ENCODE results near the gene DEFB132. TPM values are rescaled to one million over a fixed set of nuclear protein-coding genes. Genes with fewer than 3 reads are reported as not detected.
A peak's percentile ranks its signal among the peaks of the same experiment; 100 is the strongest.

The DEFB132 gene
- total RNA-seq, 2 donors from 2014 or later, result not detected

DNA sequence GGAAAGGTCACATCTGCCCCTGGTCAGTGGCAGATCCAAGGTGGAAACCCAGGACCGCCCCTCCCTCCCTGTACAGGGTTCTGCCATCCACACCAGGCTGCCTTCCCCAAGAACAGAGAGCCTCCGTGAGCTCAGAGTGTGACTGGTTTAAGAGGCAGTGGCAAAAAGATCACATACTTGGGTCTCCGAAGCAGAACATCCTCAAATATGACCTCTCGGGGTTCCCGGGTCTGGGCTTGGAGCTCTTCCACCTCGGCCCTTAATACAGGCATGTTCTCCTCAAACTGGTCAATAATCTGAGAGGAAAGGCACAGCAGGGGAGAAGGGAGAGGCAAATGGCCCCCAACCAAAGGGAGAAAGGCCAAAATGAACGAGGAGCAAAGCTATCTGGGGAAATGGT, 18.3 kb downstream of the DEFB132 start:
- peak; percentile 20 for DNase-seq
- Histone ChIP-seq H3K9ac (ENCODE audit: extremely low read depth, low read length, poor library complexity, severe bottlenecking) (no peak overlapping the region), H3K4me3 (ENCODE audit: low read length) (no peak overlapping the region), H3K4me1 (ENCODE audit: control insufficient read depth, insufficient read depth, low read length) (no peaks in the 10 kb centered on the region), H3K27ac (ENCODE audit: low read depth, low read length) (no peak overlapping the region), H3K36me3 (ENCODE audit: control insufficient read depth, insufficient read depth, low read length) (peaks cover 37% of the 10 kb centered on the region), H3K9me3 (ENCODE audit: control insufficient read depth, low read length) (no peaks in the 10 kb centered on the region), H3K27me3 (ENCODE audit: control insufficient read depth, insufficient read depth, low read length, poor library complexity, severe bottlenecking) (no peaks in the 10 kb centered on the region)
- Mint-ChIP-seq H3K4me1 (peaks cover 2% of the 10 kb centered on the region), H3K27ac (no peak overlapping the region), H3K9me3 (peaks cover 3% of the 10 kb centered on the region), H3K27me3 (ENCODE audit: insufficient read depth) (peaks cover 7% of the 10 kb centered on the region), H3K36me3 (ENCODE audit: low read depth) (peaks cover 59% of the 10 kb centered on the region), H3K4me3 (no peak overlapping the region)
- 94 to 98% methylated on average over 5 to 7 of the region's 7 CpGs for WGBS, 2 experiments (ENCODE audit: insufficient coverage in 1 of 2, insufficient read length in 1 of 2)
- no peak for TF ChIP-seq CTCF (conservative IDR thresholded peaks at IDR 0.05)

DNA sequence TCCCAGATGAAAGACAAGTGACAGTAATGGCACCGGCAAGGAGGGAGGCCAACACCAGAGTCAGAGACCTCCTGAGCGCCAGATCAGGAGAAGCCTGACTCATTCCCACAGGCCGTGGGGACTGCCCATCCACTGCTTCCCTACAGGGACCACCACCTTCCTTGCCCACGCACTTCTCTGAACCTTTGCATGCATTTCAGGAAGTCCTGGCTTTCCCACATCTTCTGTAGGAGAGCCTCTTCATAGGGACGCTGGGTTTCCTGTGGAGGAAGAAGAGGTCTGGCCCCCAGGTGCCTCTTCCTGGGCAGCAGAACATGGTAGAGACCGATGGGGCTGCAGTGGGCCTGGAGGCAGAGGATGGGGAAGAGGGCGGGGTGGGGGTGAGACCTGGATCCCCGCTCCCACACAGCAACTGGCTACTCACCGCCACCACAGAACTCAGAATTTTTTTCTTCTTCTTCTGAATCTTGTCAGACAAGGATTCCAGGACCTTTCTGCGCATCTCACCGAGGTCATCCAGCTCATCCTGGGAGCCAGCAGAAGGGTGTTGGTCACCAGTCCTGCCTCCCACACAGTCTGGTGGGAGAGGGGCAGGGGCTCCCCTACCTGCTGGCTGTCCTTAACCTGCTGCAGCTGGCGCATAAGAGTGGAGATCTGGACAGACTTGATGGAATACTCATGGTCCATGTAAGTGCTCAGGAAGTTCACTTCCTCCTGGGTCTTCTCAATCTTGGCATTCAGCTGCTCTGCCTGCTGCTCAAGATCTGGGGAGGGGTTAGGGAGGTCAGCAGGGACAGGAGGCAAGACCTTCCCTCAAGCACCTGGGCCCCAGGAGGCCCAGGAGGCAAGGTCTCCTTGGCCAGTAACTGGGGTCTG, 19.3 kb downstream of the DEFB132 start:
- peaks cover 3% of the 10 kb centered on the region for H3K9me3 Mint-ChIP-seq
- H3K4me1 Mint-ChIP-seq, result peaks cover 2% of the 10 kb centered on the region
- peak; percentile 32 for DNase-seq

DNA sequence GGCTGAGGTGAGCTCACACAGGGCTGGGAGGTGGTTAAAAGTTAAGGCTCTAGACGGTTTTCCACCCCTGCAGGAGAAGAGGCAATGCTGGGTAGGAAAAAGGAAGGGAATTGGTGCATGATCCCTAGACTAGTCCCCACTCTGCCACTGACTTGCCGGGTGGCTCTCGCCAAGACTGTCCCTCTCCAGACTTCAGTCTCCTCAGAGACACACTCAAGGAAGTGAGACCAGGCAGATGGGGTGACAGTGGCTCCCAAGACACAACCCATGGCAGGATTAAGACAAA, 19.9 kb downstream of the DEFB132 start:
- no peak overlapping the region for H3K4me3 ChIP-seq (ENCODE audit: low read length)
- H3K36me3 ChIP-seq (ENCODE audit: control insufficient read depth, insufficient read depth, low read length), result peaks cover 28% of the 10 kb centered on the region
- H3K9me3 ChIP-seq (ENCODE audit: control insufficient read depth, low read length), result no peaks in the 10 kb centered on the region
- DNase-seq, result no peak
- H3K27me3 ChIP-seq (ENCODE audit: control insufficient read depth, insufficient read depth, low read length, poor library complexity, severe bottlenecking), result no peaks in the 10 kb centered on the region
- Mint-ChIP-seq H3K27ac (no peak overlapping the region), H3K27me3 (ENCODE audit: insufficient read depth) (peaks cover 7% of the 10 kb centered on the region), H3K9me3 (peaks cover 3% of the 10 kb centered on the region), H3K4me1 (peaks cover 6% of the 10 kb centered on the region), H3K4me3 (no peak overlapping the region), H3K36me3 (ENCODE audit: low read depth) (peaks cover 63% of the 10 kb centered on the region)
- no peaks in the 10 kb centered on the region for H3K4me1 ChIP-seq (ENCODE audit: control insufficient read depth, insufficient read depth, low read length)
- WGBS, 2 experiments (ENCODE audit: insufficient coverage in 1 of 2, insufficient read length in 1 of 2), result 42 to 44% methylated on average over 2 of the region's 3 CpGs
- H3K9ac ChIP-seq (ENCODE audit: extremely low read depth, low read length, poor library complexity, severe bottlenecking), result no peak overlapping the region
- H3K27ac ChIP-seq (ENCODE audit: low read depth, low read length), result no peak overlapping the region
- no peak for TF ChIP-seq CTCF (conservative IDR thresholded peaks at IDR 0.05)

More for the DNA sequence above, 19.3 kb downstream of the DEFB132 start:
- H3K27ac Mint-ChIP-seq, result no peak overlapping the region
- WGBS, 2 experiments (ENCODE audit: insufficient coverage in 1 of 2, insufficient read length in 1 of 2), result 95 to 100% methylated on average over 4 to 11 of the region's 12 CpGs
- Histone ChIP-seq H3K27me3 (ENCODE audit: control insufficient read depth, insufficient read depth, low read length, poor library complexity, severe bottlenecking) (no peaks in the 10 kb centered on the region), H3K9me3 (ENCODE audit: control insufficient read depth, low read length) (no peaks in the 10 kb centered on the region), H3K9ac (ENCODE audit: extremely low read depth, low read length, poor library complexity, severe bottlenecking) (no peak overlapping the region), H3K4me1 (ENCODE audit: control insufficient read depth, insufficient read depth, low read length) (no peaks in the 10 kb centered on the region), H3K27ac (ENCODE audit: low read depth, low read length) (no peak overlapping the region), H3K4me3 (ENCODE audit: low read length) (no peak overlapping the region), H3K36me3 (ENCODE audit: control insufficient read depth, insufficient read depth, low read length) (peaks cover 29% of the 10 kb centered on the region)
- H3K36me3 Mint-ChIP-seq (ENCODE audit: low read depth), result peaks cover 65% of the 10 kb centered on the region
- TF ChIP-seq CTCF (conservative IDR thresholded peaks at IDR 0.05), result no peak
- H3K27me3 Mint-ChIP-seq (ENCODE audit: insufficient read depth), result peaks cover 7% of the 10 kb centered on the region
- no peak overlapping the region for H3K4me3 Mint-ChIP-seq
